H1 (cell line): ENCODE data around the gene ZNF525. TPM values are rescaled to one million over a fixed set of nuclear protein-coding genes. Genes with fewer than 3 reads are reported as not detected.

Experiments
- BCL11A ChIP-seq, 2 experiments: IDR thresholded peaks; one replicate each; pipeline ENCODE4 v1.6.1; 2011; ENCODE audit warnings: low read depth in 2 of 2, low read length in 2 of 2, mild to moderate bottlenecking in 2 of 2
- polyA plus RNA-seq, 7 experiments: library from polyadenylated mRNA; depleted of rRNA in 3 of 7; stranded (reverse) in 5 of 7; unstranded in 2 of 7; fragments of >200 nt in 5 of 7; fragments of 200-250 nt in 2 of 7; gene quantifications; 1 replicate in 5 of 7; 2 replicates in 1 of 7; 4 replicates in 1 of 7; pipeline versions ENCODE4 v1.2.1 to v1.2.3, GENCODE V29; 2011 to 2013; ENCODE audit warnings: missing spikeins in 2 of 7, mixed read lengths in 2 of 7
- total RNA-seq: library from RNA; stranded (reverse); fragmentation: NEBNext Ultra II Directional; extraction: Animal tissue kit (Norgen Biotek cat#: 25700); gene quantifications from 2 replicates; pipeline ENCODE4 v1.2.1, GENCODE V29; 2021

The ZNF525 gene
- total and polyA plus RNA-seq, 2 of the 8 experiments (the other 6 are each of a cell fraction or from before 2014, with no cell fraction given), result 8.2 to 63.4 TPM

GRCh38 chr19:53424968-53425597, 59.6 kb downstream of the ZNF525 start (continued):
- TF ChIP-seq BCL11A (IDR thresholded peaks at IDR 0.05; ENCODE audit: low read depth in 2 of 2, low read length in 2 of 2), result no peak
- TF ChIP-seq, all 59 proteins: peak for 7
